ENCODE results near the gene SNX24. TPM values are rescaled to one million over a fixed set of nuclear protein-coding genes. Genes with fewer than 3 reads are reported as not detected.

SNX24 gene
- total and polyA plus RNA-seq, 4 donors, result 6.3 to 10.1 (median 9.1) TPM

DNA sequence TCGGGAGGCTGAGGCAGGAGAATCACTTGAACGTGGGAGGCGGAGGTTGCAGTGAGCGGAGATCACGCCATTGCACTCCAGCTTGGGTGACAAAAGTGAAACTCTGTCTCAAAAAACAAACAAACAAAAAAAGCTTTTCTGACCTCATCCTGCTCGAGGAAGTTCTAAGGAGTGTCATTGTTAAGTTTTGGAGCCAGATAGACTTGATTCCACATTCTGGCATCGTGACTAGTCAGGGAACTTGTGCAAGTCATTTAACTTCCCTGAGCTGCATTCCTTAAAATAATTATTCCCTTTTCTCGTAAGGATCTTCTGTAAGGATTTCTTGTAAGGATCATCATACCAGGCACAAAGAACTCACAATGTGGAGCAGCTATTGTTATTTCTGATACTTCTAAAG is 26.2 kb downstream of the SNX24 start:
- Histone ChIP-seq H3K27ac (ENCODE audit: low read depth in 1 of 2, low read length in 2 of 2) (no peak overlapping the region), H3K9me3 (ENCODE audit: control insufficient read depth in 4 of 4, low read length in 3 of 4) (no peaks in the 10 kb centered on the region), H3K4me1 (ENCODE audit: control insufficient read depth in 4 of 4, insufficient read depth in 4 of 4, low read length in 3 of 4) (no peaks in the 10 kb centered on the region), H3K36me3 (ENCODE audit: control insufficient read depth in 4 of 4, insufficient read depth in 3 of 4, low read depth in 1 of 4, low read length in 3 of 4) (no peaks in the 10 kb centered on the region), H3K9ac (ENCODE audit: low read depth in 1 of 2, low read length in 2 of 2) (no peak overlapping the region), H3K4me3 (ENCODE audit: low read depth in 1 of 3, low read length in 3 of 3) (no peak overlapping the region), H3K27me3 (ENCODE audit: control insufficient read depth in 4 of 4, insufficient read depth in 4 of 4, low read length in 3 of 4) (no peaks in the 10 kb centered on the region)
- no peak for TF ChIP-seq EGR1 (IDR thresholded peaks at IDR 0.05; ENCODE audit: low read depth in 2 of 2)
- TF ChIP-seq, protein P1, sequence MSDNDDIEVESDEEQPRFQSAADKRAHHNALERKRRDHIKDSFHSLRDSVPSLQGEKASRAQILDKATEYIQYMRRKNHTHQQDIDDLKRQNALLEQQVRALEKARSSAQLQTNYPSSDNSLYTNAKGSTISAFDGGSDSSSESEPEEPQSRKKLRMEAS (IDR thresholded peaks at IDR 0.05), result no peak
- no peak for TF ChIP-seq NR2F2 (IDR thresholded peaks at IDR 0.05)
- TF ChIP-seq SP1 (IDR thresholded peaks at IDR 0.05), result no peak
- no peak for TF ChIP-seq HNF4A (conservative IDR thresholded peaks at IDR 0.05)
- TF ChIP-seq, protein P2, sequence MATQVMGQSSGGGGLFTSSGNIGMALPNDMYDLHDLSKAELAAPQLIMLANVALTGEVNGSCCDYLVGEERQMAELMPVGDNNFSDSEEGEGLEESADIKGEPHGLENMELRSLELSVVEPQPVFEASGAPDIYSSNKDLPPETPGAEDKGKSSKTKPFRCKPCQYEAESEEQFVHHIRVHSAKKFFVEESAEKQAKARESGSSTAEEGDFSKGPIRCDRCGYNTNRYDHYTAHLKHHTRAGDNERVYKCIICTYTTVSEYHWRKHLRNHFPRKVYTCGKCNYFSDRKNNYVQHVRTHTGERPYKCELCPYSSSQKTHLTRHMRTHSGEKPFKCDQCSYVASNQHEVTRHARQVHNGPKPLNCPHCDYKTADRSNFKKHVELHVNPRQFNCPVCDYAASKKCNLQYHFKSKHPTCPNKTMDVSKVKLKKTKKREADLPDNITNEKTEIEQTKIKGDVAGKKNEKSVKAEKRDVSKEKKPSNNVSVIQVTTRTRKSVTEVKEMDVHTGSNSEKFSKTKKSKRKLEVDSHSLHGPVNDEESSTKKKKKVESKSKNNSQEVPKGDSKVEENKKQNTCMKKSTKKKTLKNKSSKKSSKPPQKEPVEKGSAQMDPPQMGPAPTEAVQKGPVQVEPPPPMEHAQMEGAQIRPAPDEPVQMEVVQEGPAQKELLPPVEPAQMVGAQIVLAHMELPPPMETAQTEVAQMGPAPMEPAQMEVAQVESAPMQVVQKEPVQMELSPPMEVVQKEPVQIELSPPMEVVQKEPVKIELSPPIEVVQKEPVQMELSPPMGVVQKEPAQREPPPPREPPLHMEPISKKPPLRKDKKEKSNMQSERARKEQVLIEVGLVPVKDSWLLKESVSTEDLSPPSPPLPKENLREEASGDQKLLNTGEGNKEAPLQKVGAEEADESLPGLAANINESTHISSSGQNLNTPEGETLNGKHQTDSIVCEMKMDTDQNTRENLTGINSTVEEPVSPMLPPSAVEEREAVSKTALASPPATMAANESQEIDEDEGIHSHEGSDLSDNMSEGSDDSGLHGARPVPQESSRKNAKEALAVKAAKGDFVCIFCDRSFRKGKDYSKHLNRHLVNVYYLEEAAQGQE (IDR thresholded peaks at IDR 0.05), result no peak
- TF ChIP-seq YY1 (IDR thresholded peaks at IDR 0.05), result no peak
- TF ChIP-seq, protein P3, sequence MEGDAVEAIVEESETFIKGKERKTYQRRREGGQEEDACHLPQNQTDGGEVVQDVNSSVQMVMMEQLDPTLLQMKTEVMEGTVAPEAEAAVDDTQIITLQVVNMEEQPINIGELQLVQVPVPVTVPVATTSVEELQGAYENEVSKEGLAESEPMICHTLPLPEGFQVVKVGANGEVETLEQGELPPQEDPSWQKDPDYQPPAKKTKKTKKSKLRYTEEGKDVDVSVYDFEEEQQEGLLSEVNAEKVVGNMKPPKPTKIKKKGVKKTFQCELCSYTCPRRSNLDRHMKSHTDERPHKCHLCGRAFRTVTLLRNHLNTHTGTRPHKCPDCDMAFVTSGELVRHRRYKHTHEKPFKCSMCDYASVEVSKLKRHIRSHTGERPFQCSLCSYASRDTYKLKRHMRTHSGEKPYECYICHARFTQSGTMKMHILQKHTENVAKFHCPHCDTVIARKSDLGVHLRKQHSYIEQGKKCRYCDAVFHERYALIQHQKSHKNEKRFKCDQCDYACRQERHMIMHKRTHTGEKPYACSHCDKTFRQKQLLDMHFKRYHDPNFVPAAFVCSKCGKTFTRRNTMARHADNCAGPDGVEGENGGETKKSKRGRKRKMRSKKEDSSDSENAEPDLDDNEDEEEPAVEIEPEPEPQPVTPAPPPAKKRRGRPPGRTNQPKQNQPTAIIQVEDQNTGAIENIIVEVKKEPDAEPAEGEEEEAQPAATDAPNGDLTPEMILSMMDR (IDR thresholded peaks at IDR 0.05; ENCODE audit: low read depth, low read length, missing input control), result no peak
- no peak for DNase-seq (ENCODE audit: low spot score)
- WGBS, result 91% methylated on average over 8 of the region's 8 CpGs

DNA sequence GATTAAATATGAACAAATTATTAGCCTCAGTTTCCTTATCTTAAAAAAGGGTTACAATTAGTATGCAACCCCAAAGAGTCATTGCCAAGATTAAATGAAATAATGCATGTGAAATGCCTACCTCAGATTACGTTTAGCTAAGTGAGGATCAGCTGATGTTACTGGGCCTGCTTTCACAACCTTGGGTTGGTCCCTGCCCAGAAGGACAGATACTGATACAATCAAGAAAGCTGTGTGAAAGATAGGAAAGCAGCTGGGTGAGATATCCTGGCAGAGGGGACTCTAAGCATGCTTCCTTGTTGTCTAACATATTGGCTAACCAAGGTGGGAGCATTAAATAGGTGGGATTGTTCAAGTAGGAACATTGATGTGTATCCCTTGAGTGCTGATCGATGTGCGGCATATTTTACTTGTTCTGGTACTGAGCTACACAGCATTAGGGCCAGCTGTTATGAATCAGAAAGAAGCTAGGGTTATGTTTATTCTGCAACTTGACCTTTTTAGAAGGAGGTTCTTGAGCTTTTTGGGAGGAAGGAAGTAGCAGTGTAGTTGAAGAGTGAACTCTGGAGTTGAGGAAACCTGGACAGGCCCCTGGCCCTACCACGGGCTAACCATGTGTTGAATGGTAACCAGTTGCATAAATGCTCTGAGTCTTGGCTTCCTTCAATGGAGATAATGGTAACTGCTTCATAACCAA is 28.9 kb downstream of the SNX24 start:
- WGBS, result 87% methylated on average over 4 of the region's 4 CpGs
- Histone ChIP-seq H3K9me3 (ENCODE audit: control insufficient read depth in 4 of 4, low read length in 3 of 4) (no peaks in the 10 kb centered on the region), H3K4me3 (ENCODE audit: low read depth in 1 of 3, low read length in 3 of 3) (no peak overlapping the region), H3K9ac (ENCODE audit: low read depth in 1 of 2, low read length in 2 of 2) (no peak overlapping the region), H3K27ac (ENCODE audit: low read depth in 1 of 2, low read length in 2 of 2) (no peak overlapping the region), H3K4me1 (ENCODE audit: control insufficient read depth in 4 of 4, insufficient read depth in 4 of 4, low read length in 3 of 4) (no peaks in the 10 kb centered on the region), H3K27me3 (ENCODE audit: control insufficient read depth in 4 of 4, insufficient read depth in 4 of 4, low read length in 3 of 4) (no peaks in the 10 kb centered on the region), H3K36me3 (ENCODE audit: control insufficient read depth in 4 of 4, insufficient read depth in 3 of 4, low read depth in 1 of 4, low read length in 3 of 4) (no peaks in the 10 kb centered on the region)
- no peak for DNase-seq (ENCODE audit: low spot score)
- TF ChIP-seq RAD21 (IDR thresholded peaks at IDR 0.05) (no peak), RXRA (IDR thresholded peaks at IDR 0.05) (no peak), NR2F2 (IDR thresholded peaks at IDR 0.05) (peak; percentile 28), JUND (IDR thresholded peaks at IDR 0.05) (no peak), HNF4G (IDR thresholded peaks at IDR 0.05) (no peak), GABPA (IDR thresholded peaks at IDR 0.05 in 1 of 2, conservative IDR thresholded peaks at IDR 0.05 in 1 of 2) (no peak)
- TF ChIP-seq, protein P1 (IDR thresholded peaks at IDR 0.05), result no peak
